NCI-H510A treated with DMSO at 0.1 percent for 48 hours (cell line): Measurements from ENCODE around the gene PKP3.
"Not testable (repeated sequence)": the region's sequence is repeated elsewhere in the genome, so short reads cannot be mapped to it uniquely, and the experiment has no call there.

Experiments
- DNase-seq: peaks from one replicate; lab custom pipeline; 2025; lab: John Stamatoyannopoulos, UW

Gene PKP3

DNA sequence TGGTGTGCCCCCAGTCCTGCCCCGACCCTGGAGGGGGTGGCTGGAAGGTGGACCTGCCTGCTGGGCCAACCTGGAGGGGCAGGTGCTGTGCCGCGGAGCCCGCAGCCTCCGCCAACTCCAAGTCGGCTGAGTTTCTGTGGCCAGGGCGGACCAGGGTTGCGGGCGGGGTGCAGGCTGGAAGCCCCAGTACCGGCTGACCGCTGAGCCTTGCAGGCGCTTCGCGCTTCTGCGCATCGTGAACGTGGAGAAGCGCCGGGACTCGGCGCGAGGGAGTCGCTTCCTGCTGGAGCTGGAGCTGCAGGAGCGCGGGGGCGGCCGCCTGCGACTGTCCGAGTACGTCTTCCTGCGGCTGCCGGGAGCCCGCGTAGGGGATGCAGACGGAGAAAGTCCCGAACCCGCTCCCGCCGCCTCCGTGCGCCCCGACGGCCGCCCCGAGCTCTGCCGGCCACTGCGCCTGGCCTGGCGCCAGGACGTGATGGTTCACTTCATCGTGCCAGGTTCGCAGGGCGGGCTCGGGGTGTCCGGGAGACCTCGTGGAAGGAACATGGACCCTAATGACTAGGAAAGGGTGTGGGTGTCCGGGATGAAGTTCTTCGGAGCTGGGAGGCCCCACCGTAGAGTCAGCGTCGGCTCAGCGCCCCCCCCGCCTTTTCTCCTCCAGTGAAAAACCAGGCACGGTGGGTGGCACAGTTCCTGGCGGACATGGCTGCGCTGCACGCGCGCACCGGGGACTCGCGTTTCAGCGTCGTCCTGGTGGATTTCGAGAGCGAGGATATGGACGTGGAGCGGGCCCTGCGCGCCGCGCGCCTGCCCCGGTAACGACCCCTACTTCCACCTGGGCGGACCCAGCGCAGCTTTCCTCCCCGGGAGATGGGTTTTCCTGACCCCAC, 14.6 kb upstream of the PKP3 start:
- no peak for DNase-seq

GRCh38 chr11:380095-380480, 13.9 kb upstream of the PKP3 start:
- DNase-seq: no peak

- DNase-seq: no peak
These were observed 13.5 kb upstream of the PKP3 start for GRCh38 chr11:380491-380890.

DNA sequence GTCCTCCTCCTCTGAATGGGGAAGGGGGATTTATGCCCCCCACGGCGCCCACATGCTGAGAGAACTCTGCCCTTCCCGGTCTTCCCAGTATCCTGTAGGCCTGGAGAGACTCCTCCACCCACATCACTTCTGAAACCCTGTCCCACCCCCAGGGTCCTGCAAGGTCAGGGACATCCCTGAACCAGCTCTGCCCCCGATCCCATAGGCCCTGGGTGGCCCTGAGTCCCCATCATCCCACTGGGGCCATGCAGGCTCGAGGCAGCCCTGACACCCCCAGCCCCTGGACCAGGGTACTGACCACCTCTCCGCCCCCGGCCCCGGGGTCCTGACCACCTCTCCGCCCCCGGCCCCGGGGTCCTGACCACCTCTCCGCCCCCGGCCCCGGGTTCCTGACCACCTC, 13.0 kb upstream of the PKP3 start:
- DNase-seq: no peak

DNA sequence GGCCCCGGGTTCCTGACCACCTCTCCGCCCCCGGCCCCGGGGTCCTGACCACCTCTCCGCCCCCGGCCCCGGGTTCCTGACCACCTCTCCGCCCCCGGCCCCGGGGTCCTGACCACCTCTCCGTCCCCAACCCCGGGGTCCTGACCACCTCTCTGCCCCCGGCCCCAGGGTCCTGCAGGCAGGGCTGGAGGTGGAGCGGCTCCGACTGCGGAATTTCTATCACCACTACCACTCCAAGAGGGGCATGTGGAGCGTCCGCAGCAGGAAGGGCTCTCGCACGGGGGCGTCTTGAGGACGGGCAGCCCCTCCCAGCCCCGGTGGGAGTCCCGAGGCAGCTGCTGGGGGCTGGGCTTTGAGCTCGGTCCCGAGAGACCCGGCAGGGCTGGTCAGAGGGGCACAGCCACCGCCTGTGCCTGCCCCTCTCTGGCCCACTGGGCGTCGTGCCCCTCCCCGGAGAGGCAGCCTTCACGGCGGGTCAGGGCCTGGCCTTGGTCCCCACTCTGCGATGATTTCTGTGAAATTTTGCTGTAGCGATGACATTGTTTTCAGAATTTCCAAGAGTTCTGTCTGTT, 12.4 kb upstream of the PKP3 start:
- DNase-seq: no peak

GRCh38 chr11:382081-382629, 11.9 kb upstream of the PKP3 start:
- DNase-seq: no peak

GRCh38 chr11:383431-383830, 10.6 kb upstream of the PKP3 start:
- DNase-seq: no peak

DNA sequence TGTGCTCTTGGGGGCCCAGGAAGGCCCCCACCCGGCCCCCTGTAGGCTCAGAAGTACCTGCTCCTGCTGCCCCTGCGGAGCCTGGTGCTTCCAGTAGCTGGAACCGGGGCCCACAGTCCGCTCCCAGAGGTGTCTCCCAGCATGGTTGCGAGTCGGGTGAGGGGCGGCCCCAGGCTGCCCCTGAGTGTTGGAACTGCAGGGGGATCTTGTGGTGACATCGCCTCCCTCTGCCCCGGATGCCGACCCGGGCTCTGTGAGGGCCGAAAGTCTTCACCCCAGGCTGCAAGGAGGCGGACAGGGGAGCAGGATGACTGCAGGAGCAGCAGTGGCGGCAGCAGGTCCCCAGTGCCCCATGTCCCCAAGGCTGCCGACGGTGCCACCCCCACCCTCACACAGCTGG, 9.5 kb upstream of the PKP3 start:
- no peak for DNase-seq

DNA sequence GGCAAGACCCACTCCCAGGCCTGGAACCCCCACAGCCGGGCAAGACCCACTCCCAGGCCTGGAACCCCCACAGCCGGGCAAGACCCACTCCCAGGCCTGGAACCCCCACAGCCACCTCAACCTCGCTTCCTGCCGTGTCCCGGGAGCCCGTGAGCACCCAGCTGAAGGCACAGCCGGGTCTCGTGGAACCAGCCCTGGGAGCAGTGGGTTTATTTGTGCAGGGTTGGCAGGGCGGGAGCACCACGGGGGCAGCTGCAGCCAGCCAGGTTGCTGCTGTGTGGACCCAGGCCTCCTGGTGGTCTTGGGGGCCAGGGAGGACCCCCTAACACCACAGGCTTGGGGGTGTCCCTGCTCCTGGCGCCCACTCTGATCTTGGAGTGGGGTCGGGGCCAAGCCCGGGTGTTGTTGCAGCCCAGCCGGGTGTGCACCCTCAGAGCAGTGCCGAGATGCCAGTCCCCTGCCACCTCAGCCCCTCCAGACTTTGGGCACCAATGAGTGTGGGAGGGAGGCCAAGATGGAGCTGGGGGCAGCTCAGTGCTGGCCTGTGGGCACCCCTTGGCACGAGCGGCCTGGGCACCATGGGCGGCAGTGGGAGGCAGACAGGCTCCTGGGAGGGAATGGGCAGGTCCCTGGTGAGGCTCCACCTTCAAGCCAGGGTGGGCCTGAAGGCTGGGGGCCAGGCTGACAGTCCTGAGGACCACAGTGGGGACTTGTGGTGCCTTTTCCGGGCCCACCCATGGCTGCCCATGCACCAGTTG, 8.2 kb upstream of the PKP3 start:
- no peak for DNase-seq

DNA sequence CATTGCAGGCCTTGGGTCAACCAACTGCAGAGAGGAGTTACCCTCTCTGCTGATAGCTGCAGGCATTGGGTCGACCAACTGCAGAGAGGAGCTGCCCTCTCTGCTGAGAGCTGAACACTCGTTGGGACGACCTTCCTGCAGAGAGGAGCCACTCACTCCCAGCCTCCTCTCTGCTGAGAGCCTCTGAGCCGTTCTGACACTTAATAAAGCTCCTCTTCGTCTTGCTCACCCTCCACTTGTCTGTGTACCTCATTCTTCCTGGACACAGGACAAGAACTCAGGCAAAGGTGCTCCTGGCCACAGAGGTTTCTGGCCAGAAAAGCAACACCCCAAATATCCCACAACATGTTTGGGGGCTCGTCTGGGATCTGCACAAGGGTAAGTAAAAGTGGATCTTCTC, 7.5 kb upstream of the PKP3 start:
- DNase-seq: no peak

DNA sequence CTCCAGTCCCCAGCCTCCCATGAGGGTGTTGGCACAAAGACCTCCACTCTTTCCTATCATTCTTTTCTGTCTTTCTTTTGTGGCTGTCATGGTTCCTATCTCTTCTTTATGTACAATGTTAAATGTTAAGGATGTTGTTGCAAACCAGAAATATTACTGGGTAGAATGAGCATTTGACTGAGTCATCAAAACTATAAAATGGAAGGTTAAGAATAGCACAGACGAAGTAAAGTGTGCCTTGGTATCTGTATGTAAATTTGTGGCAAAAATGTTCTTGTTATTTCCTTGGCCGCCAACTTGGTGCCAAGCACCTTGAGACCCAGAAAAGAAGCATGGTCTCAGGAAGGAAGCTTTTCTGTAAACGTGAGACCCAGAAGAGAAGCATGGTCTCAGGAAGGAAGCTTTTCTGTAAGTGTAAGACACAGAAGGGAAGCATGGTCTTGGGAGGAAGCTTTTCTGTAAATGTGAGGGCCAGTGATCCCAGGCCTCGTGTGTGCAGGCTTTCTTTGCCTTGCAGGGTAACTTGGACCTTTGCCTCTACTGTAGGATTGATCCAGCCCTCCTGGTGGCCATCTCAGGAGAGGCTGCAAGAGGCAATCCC, 6.7 kb upstream of the PKP3 start:
- DNase-seq: no peak

DNA sequence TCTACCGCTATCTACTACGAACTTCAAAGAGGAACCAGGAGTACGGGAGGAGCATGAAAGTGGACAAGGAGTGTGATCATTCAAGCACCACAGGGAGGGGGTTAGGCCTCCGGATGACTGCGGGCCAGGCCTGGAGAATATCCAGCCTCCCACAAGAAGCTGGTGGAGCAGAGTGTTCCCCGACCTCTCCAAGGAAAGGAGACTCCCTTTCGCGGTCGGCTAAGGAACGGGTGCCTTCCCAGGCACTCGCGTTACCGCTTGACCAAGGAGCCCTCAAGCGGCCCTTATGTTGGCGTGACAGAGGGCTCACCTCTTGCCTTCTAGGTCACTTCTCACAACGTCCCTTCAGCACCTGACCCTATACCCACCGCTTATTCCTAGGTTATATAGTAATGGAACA, 4.6 kb upstream of the PKP3 start:
- not testable (repeated sequence) for DNase-seq

DNA sequence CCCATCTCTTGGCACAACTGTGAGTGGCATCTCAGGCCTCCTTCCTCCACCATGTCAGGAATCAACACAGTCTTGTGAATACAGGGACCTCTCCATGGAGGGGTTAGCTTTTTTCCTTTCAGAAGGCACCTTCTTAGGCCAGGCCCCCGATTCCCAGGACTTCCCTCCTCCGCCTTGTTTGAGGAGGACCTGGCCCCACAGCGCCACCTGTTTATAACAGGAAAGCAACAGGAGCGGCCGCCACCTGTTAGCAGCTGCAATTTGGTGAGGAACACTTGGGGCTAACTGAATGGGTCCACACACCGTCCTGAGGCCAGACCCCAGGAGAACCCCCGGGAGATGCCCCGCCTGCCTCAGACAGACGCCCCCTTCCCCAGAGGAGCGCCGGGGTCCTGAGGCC, 3.8 kb upstream of the PKP3 start:
- DNase-seq: peak; percentile 8

- DNase-seq: no peak
These were observed 2.6 kb upstream of the PKP3 start for GRCh38 chr11:391117-392017.

GRCh38 chr11:392102-392777, 1.8 kb upstream of the PKP3 start:
- DNase-seq: no peak

DNA sequence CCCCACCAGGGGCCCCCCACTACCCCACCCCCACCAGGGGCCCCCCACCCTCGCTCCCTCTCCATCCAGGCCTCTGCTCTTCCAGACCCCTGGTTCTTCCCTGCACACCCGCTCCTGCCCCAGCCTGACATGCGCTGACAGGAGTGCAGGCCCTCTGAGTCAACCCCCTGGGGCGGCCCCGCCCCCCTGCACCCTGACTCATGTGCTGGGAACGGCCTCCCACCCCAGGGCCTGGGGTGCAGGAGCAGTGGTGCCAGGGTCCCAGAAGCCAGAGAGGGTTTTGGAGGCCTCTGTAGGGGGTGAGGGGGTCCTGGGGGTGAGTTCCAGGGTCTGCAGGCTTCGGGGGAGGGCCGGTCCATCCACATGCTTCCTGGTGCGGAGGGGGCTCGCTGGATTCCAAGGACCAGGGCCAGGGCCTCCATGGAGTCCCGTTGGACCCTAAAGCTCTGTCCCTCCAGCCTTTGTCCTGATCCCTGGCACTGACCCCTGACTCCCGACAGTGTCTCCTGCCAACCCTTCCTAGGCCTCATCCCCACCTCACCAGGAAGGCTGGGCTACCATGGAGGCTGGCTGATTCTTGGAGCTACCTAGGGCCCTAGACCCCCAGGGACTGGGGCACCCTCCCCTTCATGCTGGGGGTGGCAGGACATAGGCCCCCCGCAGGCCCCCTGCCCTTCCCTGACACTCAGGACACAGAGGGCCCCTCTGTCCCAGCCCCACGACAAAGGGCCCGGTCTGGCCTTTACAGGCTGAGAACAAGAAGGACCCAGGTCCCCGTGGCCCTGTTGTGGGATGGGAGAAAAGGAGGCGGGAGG, 583 bp upstream of the PKP3 start:
- no peak for DNase-seq

DNA sequence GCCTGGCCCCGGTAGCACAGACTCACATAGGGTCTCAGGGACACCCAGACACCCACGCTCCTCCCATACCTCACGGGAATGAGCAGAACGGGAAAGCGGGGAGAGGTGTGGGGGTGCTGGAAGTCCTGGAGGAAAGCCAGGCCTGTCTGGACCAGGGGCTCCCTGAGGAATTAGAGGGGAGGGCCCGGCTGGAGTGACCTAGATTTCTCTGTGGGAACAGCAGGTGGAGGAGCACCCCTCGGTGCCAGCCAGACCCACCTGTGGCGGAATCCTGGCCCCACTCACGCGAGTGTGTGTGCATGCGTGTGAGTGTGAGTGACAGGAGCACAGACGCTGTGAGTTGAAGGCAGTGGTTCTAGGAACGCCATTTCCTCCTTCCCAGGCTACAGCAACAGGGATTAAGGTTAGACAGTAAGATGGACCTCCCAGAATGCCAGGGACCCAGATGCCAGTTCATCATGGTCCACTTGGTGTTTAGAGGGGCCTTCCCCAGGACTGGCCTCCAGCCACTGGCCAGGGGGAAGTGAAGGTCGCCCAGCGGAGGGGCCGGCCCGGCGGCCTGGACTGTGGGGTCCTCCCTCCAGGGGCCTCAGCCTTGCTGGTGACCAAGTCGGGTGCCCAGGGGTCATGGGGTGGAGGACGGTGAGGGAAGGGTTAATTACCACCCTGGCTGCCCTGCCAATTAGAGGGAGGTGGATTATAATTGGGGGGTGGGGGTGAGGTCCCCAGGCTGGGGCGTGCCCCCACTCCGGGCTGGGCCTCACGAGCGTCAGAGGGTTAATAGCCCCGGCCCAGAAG, 1.0 kb downstream of the PKP3 start:
- no peak for DNase-seq

DNA sequence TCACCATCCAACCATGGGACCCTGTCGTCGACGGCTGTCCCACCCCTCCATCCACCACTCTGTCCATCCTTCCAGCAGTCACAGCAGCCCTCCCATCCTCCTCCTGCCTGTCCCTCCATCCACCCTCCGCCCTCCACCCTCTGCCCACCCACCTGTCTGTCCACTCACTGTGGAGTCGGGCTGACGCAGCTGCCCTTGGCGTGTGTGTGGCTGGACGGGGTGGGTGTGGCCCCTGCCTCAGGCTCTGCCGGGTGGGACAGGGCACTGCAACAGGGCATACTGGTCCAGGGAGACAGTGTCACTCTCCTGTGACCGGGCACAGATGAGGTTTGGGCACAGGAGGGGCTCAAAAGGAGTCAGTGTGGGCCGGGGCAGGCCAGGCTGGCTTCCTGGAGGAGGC, 1.9 kb downstream of the PKP3 start:
- no peak for DNase-seq

DNA sequence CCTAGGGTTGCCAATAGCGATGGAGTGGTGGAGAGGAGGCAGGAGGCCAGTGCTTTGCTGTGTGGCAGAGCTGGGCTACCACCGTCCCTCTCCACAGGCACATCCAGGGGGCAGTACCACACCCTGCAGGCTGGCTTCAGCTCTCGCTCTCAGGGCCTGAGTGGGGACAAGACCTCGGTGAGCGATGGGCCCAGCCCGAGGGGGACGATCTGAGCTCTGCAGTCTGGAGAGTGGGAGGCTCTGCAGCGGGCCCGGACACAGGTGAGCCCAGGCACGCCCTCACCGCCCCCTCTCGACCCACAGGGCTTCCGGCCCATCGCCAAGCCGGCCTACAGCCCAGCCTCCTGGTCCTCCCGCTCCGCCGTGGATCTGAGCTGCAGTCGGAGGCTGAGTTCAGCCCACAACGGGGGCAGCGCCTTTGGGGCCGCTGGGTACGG, 2.5 kb downstream of the PKP3 start:
- DNase-seq: no peak
